OCI-LY1 (cell line): ENCODE data around the gene ST6GALNAC5.

ENCODE experiments used
- H2AFZ ChIP-seq: fragments of 200-600 bp; sonication (generic), shearing (Covaris generic); 2 replicates; pipeline ENCODE4 v1.6.0; 2014; ENCODE audit warnings: antibody characterized with exemption, mild to moderate bottlenecking, low read length
- H3F3A ChIP-seq: fragments of 200-600 bp; sonication (generic), shearing (Covaris generic); 2 replicates; pipeline ENCODE4 v1.6.0; 2014; ENCODE audit warnings: mild to moderate bottlenecking, antibody characterized with exemption, low read length, moderate library complexity; ENCODE audit not compliant: insufficient read depth
- H3K27ac ChIP-seq: fragments of 200-600 bp; sonication (generic); 2 replicates; pipeline ENCODE4 v1.5.1; 2014; ENCODE audit warnings: low read length, mixed run types, mild to moderate bottlenecking, low read depth; ENCODE audit not compliant: poor library complexity, severe bottlenecking
- H3K27me3 ChIP-seq: fragments of 200-600 bp; sonication (generic); 2 replicates; pipeline ENCODE4 v1.6.0; 2014; ENCODE audit warnings: antibody characterized with exemption, mild to moderate bottlenecking, low read length, moderate library complexity; ENCODE audit not compliant: insufficient read depth
- H3K36me3 ChIP-seq: fragments of 200-600 bp; sonication (generic); 2 replicates; pipeline ENCODE4 v1.6.1; 2014; ENCODE audit warnings: mild to moderate bottlenecking, antibody characterized with exemption, low read length, moderate library complexity, mixed read lengths; ENCODE audit not compliant: insufficient read depth
- H3K4me1 ChIP-seq: fragments of 200-600 bp; sonication (generic); 2 replicates; pipeline ENCODE4 v1.5.1; 2014; ENCODE audit warnings: mild to moderate bottlenecking, low read length, moderate library complexity; ENCODE audit not compliant: insufficient read depth, severe bottlenecking
- H3K4me2 ChIP-seq: fragments of 200-600 bp; sonication (generic), shearing (Covaris generic); 2 replicates; pipeline ENCODE4 v1.6.1; 2014; ENCODE audit warnings: low read length
- H3K4me3 ChIP-seq: fragments of 200-600 bp; sonication (generic); 2 replicates; pipeline ENCODE4 v1.5.1; 2014; ENCODE audit warnings: low read length, low read depth, mild to moderate bottlenecking, mixed read lengths; ENCODE audit not compliant: poor library complexity, severe bottlenecking
- H3K79me2 ChIP-seq: fragments of 200-600 bp; shearing (Covaris generic); 2 replicates; pipeline ENCODE4 v1.6.1; 2016; ENCODE audit warnings: mixed run types, low read length, mixed read lengths; ENCODE audit not compliant: insufficient read depth
- H3K9ac ChIP-seq: fragments of 200-600 bp; sonication (generic), shearing (Covaris generic); 2 replicates; pipeline ENCODE4 v1.6.1; 2014; ENCODE audit warnings: mild to moderate bottlenecking, low read length, mixed read lengths
- H3K9me2 ChIP-seq: fragments of 200-600 bp; sonication (generic), shearing (Covaris generic); 2 replicates; pipeline ENCODE4 v1.6.1; 2014; ENCODE audit warnings: low read depth, mild to moderate bottlenecking, low read length, mixed read lengths
- H3K9me3 ChIP-seq: fragments of 200-600 bp; shearing (Covaris generic); 2 replicates; pipeline ENCODE4 v1.6.1; 2014; ENCODE audit warnings: low read length, mixed read lengths
- H4K20me1 ChIP-seq: fragments of 200-600 bp; sonication (generic), shearing (Covaris generic); 2 replicates; pipeline ENCODE4 v1.6.0; 2016; ENCODE audit warnings: mild to moderate bottlenecking, low read length; ENCODE audit not compliant: insufficient read depth
- EZH2 ChIP-seq: fragments of 200-600 bp; sonication (generic), shearing (Covaris generic); IDR thresholded peaks from 2 replicates; pipeline ENCODE4 v1.8.0; 2017; ENCODE audit warnings: borderline replicate concordance, mixed run types, mild to moderate bottlenecking, antibody characterized with exemption, low read length, moderate library complexity, mixed read lengths
- TF ChIP-seq, protein P1 (sequence below): fragments of 200-600 bp; sonication (generic), shearing (Covaris generic); IDR thresholded peaks from 2 replicates; pipeline ENCODE4 v1.5.1; 2017; ENCODE audit warnings: mild to moderate bottlenecking, antibody characterized with exemption, low read length, moderate library complexity, mixed read lengths

The ST6GALNAC5 gene

DNA sequence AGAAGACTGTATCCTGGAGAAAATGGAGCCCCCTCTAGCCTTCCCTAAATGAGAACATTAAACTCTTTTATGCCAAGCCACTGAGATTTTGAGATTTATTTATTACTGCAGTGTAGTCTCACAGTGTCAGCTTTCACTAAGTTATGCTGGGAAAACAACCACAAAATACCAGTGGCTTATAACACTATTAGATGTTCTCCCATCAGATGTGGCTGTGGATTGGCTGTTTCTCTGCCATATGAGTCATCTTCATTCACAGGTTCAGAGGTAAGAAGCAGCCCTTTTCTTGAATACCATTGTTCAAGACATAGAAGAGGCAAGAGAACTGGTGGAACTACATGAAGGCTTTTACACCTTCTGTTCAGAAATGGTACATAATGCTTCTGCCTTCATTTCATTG is 32.1 kb upstream of the ST6GALNAC5 start:
- Histone ChIP-seq H3K27ac (no peak overlapping the region), H3K79me2 (no peaks in the 10 kb centered on the region), H3K9me2 (no peaks in the 10 kb centered on the region), H3K9me3 (no peaks in the 10 kb centered on the region), H2AFZ (no peak overlapping the region), H4K20me1 (no peaks in the 10 kb centered on the region), H3K27me3 (no peaks in the 10 kb centered on the region), H3K9ac (no peak overlapping the region), H3F3A (no peaks in the 10 kb centered on the region), H3K36me3 (no peaks in the 10 kb centered on the region), H3K4me1 (no peaks in the 10 kb centered on the region), H3K4me2 (no peak overlapping the region), H3K4me3 (no peak overlapping the region)
- no peak for TF ChIP-seq EZH2
- TF ChIP-seq, protein P1, sequence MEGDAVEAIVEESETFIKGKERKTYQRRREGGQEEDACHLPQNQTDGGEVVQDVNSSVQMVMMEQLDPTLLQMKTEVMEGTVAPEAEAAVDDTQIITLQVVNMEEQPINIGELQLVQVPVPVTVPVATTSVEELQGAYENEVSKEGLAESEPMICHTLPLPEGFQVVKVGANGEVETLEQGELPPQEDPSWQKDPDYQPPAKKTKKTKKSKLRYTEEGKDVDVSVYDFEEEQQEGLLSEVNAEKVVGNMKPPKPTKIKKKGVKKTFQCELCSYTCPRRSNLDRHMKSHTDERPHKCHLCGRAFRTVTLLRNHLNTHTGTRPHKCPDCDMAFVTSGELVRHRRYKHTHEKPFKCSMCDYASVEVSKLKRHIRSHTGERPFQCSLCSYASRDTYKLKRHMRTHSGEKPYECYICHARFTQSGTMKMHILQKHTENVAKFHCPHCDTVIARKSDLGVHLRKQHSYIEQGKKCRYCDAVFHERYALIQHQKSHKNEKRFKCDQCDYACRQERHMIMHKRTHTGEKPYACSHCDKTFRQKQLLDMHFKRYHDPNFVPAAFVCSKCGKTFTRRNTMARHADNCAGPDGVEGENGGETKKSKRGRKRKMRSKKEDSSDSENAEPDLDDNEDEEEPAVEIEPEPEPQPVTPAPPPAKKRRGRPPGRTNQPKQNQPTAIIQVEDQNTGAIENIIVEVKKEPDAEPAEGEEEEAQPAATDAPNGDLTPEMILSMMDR: no peak

DNA sequence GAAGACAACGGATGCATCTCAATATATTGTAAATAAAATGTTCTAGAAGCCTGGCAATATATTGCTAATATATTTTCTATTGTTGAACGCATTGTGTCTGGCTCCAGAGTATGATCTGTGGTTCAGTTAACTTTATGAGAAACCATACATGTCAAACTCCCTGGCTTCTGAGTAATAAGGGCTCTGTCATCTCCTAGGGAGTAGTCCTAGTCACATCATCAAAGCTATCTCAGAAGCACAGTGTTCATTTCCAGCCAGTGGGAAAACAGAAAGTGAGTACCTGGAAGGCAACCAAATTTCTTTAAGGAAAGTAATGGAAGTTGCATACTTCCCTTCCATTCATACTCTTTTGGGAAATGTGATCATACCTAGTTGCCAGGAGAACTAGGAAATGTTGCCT is 27.0 kb upstream of the ST6GALNAC5 start:
- Histone ChIP-seq H3F3A (no peaks in the 10 kb centered on the region), H3K9ac (no peak overlapping the region), H3K9me2 (no peaks in the 10 kb centered on the region), H3K27ac (no peak overlapping the region), H3K4me2 (no peak overlapping the region), H3K27me3 (no peaks in the 10 kb centered on the region), H4K20me1 (no peaks in the 10 kb centered on the region), H3K4me3 (no peak overlapping the region), H3K79me2 (no peaks in the 10 kb centered on the region), H3K4me1 (no peaks in the 10 kb centered on the region), H2AFZ (no peak overlapping the region), H3K9me3 (no peaks in the 10 kb centered on the region), H3K36me3 (no peaks in the 10 kb centered on the region)
- TF ChIP-seq EZH2: no peak
- TF ChIP-seq, protein P1: no peak

DNA sequence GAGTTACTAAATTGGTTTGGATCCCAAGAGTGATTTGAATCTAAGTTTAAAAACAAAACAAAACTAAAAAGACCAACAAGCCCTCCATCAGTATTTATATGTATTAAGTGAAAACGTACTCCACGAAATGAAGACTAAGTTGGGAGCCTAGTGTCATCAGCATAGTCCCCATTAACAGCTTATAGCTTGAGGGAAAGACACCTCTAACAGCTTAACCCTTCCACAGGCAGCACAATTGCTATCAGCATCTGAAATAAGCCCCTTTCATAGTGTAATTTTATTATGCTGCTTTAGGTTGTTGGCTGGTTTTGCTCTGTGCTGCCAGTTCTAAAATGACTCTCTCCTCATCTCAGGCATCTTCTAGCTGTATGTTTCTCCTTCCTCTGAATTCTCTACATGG is 25.8 kb upstream of the ST6GALNAC5 start:
- Histone ChIP-seq H4K20me1 (no peaks in the 10 kb centered on the region), H2AFZ (no peak overlapping the region), H3K4me1 (no peaks in the 10 kb centered on the region), H3K9me3 (0 out of 2 replicates have a peak, but pooled peaks cover under 1% of the 10 kb centered on the region), H3K79me2 (no peaks in the 10 kb centered on the region), H3F3A (no peaks in the 10 kb centered on the region), H3K4me3 (no peak overlapping the region), H3K36me3 (no peaks in the 10 kb centered on the region), H3K9ac (no peak overlapping the region), H3K27me3 (no peaks in the 10 kb centered on the region), H3K4me2 (no peak overlapping the region), H3K27ac (no peak overlapping the region), H3K9me2 (no peaks in the 10 kb centered on the region)
- TF ChIP-seq EZH2: no peak
- TF ChIP-seq, protein P1: no peak
